Measurements from ENCODE around the gene CPHXL. TPM values are rescaled to one million over a fixed set of nuclear protein-coding genes. Genes with fewer than 3 reads are reported as not detected.

CPHXL gene
- total RNA-seq, 4 donors from 2014 or later, result not detected

DNA sequence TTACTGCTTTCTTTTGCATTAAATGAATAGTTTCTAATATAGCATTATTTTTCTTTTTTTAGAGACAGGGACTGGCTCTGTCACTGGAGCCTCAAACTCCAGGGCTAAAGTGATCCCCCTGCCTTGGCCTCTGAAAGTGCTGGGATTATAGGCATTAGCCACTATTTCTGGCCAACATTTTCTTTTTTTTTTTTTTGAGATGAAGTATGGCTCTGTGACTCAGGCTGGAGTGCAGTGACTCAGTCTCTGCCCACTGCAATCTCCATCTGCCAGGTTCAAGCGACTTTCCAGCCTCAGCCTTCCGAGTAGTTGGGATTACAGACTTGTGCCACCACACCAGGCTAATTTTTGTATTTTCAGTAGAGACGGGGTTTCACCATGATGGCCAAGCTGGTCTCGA, 23.0 kb downstream of the CPHXL start:
- TF ChIP-seq CTCF (IDR thresholded peaks at IDR 0.05), result no peak
- DNase-seq (ENCODE audit: low spot score) (no peak), ATAC-seq (ENCODE audit: low FRiP score) (no peak)

GRCh38 chr16:75702242-75702641, 24.0 kb downstream of the CPHXL start:
- ATAC-seq (ENCODE audit: low FRiP score), result no peak
- no peak for DNase-seq (ENCODE audit: low spot score)
- TF ChIP-seq CTCF (IDR thresholded peaks at IDR 0.05), result no peak

DNA sequence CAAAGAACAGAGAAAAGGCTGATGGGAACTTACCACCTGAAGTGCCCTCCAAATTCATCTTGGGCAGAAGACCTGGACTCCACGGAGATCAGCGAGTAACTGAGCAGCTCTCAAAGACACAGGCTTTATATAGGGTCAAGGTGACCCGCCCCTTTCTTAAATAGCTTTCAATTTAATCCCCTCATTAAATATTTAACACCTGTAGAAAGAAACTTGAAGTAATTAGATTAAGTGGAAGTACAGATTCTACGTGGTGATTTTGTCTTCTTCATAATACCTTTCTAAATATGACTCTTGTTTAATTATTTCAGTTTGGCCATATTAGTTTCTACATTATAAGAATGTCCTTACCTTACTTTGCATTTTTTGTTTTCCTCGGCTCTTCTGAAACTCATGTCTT, 24.9 kb downstream of the CPHXL start, which contains the start of gene DUXB:
DUXB (minus strand) TSS at position 101 of the 400 bp plus-strand sequence; CDS start at position 58, 43 bp downstream.
- DNase-seq (ENCODE audit: low spot score) (no peak), ATAC-seq (ENCODE audit: low FRiP score) (no peak)
- TF ChIP-seq CTCF (IDR thresholded peaks at IDR 0.05), result no peak

GRCh38 chr16:75697571-75697970, 28.7 kb downstream of the CPHXL start:
- ATAC-seq (ENCODE audit: low FRiP score) (no peak), DNase-seq (ENCODE audit: low spot score) (no peak)
- no peak for TF ChIP-seq CTCF (IDR thresholded peaks at IDR 0.05)

- ATAC-seq (ENCODE audit: low FRiP score) (no peak), DNase-seq (ENCODE audit: low spot score) (no peak)
- TF ChIP-seq CTCF (IDR thresholded peaks at IDR 0.05), result no peak
These were observed 30.6 kb downstream of the CPHXL start for GRCh38 chr16:75695708-75696107.

DNA sequence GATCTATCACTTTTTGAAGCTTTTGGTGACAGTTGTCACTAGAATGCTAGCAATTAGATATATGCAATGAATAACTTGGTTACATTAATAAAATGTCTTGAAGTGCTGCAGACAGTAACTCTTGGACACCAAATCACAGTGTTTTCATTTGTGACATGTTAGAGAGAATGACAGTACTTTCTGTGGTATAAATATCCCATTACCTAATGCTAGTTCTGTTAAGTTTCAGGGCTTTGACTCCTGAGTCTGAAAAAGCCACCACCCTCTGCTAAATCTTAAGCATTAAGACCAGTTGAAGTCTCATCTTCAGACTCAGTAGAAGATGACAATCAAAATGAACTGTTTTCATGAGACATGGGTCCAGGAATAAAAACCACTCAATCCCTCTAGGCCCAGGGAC, 38.9 kb downstream of the CPHXL start:
- ATAC-seq (ENCODE audit: low FRiP score) (no peak), DNase-seq (ENCODE audit: low spot score) (no peak)
- no peak for TF ChIP-seq CTCF (IDR thresholded peaks at IDR 0.05)

- TF ChIP-seq CTCF (IDR thresholded peaks at IDR 0.05), result no peak
- no peak for ATAC-seq (ENCODE audit: low FRiP score)
- no peak for DNase-seq (ENCODE audit: low spot score)
These were observed 44.0 kb downstream of the CPHXL start for GRCh38 chr16:75682308-75682707.
